Measurements from ENCODE around the gene CFAP65. TPM values are rescaled to one million over a fixed set of nuclear protein-coding genes. Genes with fewer than 3 reads are reported as not detected.
A peak's percentile ranks its signal among the peaks of the same experiment; 100 is the strongest.

Gene CFAP65
- total RNA-seq, 1 donor from 2014 or later, result not detected

GRCh38 chr2:218997731-218998130, 43.6 kb downstream of the CFAP65 start:
- intact Hi-C loops (cut with micrococcal nuclease), result no loop called here
- H3K36me3 ChIP-seq, result no peaks in the 10 kb centered on the region
- H3K9me3 ChIP-seq (replicated peaks), result no peaks in the 10 kb centered on the region
- peaks cover 100% of the 10 kb centered on the region for H3K27me3 ChIP-seq (ENCODE audit: low read depth)
- H3K4me1 ChIP-seq, result peaks cover 41% of the 10 kb centered on the region
- no peak for DNase-seq
- no peak overlapping the region for H3K27ac ChIP-seq (replicated peaks)
- no peak for TF ChIP-seq CTCF (IDR thresholded peaks at IDR 0.05; ENCODE audit: borderline replicate concordance)
- H3K4me3 ChIP-seq, result no peak overlapping the region

- H3K27ac ChIP-seq (replicated peaks), result no peak overlapping the region
- H3K9me3 ChIP-seq (replicated peaks), result no peaks in the 10 kb centered on the region
- peaks cover 100% of the 10 kb centered on the region for H3K27me3 ChIP-seq (ENCODE audit: low read depth)
- intact Hi-C loops (cut with micrococcal nuclease), result no loop called here
- no peak overlapping the region for H3K4me3 ChIP-seq
- no peak for TF ChIP-seq CTCF (IDR thresholded peaks at IDR 0.05; ENCODE audit: borderline replicate concordance)
- no peaks in the 10 kb centered on the region for H3K36me3 ChIP-seq
- peaks cover 36% of the 10 kb centered on the region for H3K4me1 ChIP-seq
- DNase-seq, result no peak
Observed at GRCh38 chr2:218996937-218997336, 44.4 kb downstream of the CFAP65 start.

GRCh38 chr2:218995972-218996711, 45.2 kb downstream of the CFAP65 start:
- Histone ChIP-seq H3K4me3 (peak overlapping the region; percentile 61), H3K9me3 (replicated peaks) (no peaks in the 10 kb centered on the region), H3K27ac (replicated peaks) (no peak overlapping the region), H3K27me3 (ENCODE audit: low read depth) (peaks cover 100% of the 10 kb centered on the region), H3K4me1 (peaks cover 28% of the 10 kb centered on the region), H3K36me3 (no peaks in the 10 kb centered on the region)
- peak; percentile 94 for TF ChIP-seq CTCF (IDR thresholded peaks at IDR 0.05; ENCODE audit: borderline replicate concordance)
- intact Hi-C loops (cut with micrococcal nuclease), result no loop called here
- peak; percentile 81 for DNase-seq

- Histone ChIP-seq H3K9me3 (replicated peaks) (no peaks in the 10 kb centered on the region), H3K4me1 (peaks cover 28% of the 10 kb centered on the region), H3K27me3 (ENCODE audit: low read depth) (peaks cover 100% of the 10 kb centered on the region), H3K36me3 (no peaks in the 10 kb centered on the region), H3K4me3 (peak overlapping the region; percentile 61), H3K27ac (replicated peaks) (no peak overlapping the region)
- no peak for DNase-seq
- intact Hi-C loops (cut with micrococcal nuclease), result no loop called here
- no peak for TF ChIP-seq CTCF (IDR thresholded peaks at IDR 0.05; ENCODE audit: borderline replicate concordance)
Observed at GRCh38 chr2:218995561-218995960, 45.8 kb downstream of the CFAP65 start.

- peak within 1 kb of the TSS; percentile 57 for H3K4me3 ChIP-seq
- intact Hi-C loops (cut with micrococcal nuclease), result no loop called here
- H3K27me3 ChIP-seq (ENCODE audit: low read depth), result peaks cover 100% of the 10 kb centered on the region
- no peak within 1 kb of the TSS for H3K27ac ChIP-seq (replicated peaks)
- H3K4me1 ChIP-seq, result peaks cover 28% of the 10 kb centered on the region
- no peaks in the 10 kb centered on the region for H3K9me3 ChIP-seq (replicated peaks)
- no peak for TF ChIP-seq CTCF (IDR thresholded peaks at IDR 0.05; ENCODE audit: borderline replicate concordance)
- H3K36me3 ChIP-seq, result no peaks in the 10 kb centered on the region
- DNase-seq, result no peak
Observed at GRCh38 chr2:218993345-218994315, 47.7 kb downstream of the CFAP65 start, which contains the start of gene CRYBA2. TSS of gene CRYBA2 (minus strand) at chr2:218993422. CDS start at chr2:218993176, 246 bp downstream.
